ENCODE measurements around the gene CASK. TPM values are rescaled to one million over a fixed set of nuclear protein-coding genes. Genes with fewer than 3 reads are reported as not detected.
A peak's percentile ranks its signal among the peaks of the same experiment; 100 is the strongest.

CASK gene
- total RNA-seq, 2 experiments from 2014 or later = 39.9 to 44.6 TPM

- H3K4me1 Mint-ChIP-seq (ENCODE audit: low read depth) = peaks cover 21% of the 10 kb centered on the region
- peak overlapping the region; percentile 37 for H3K27ac Mint-ChIP-seq
These were observed 359.5 kb downstream of the CASK start for GRCh38 chrX:41563876-41564275.

GRCh38 chrX:41561045-41561444 lies 362.3 kb downstream of the CASK start:
- H3K36me3 Mint-ChIP-seq (ENCODE audit: low read depth) = peaks cover 36% of the 10 kb centered on the region
- H3K27ac ChIP-seq (ENCODE audit: low read depth in 1 of 2, low read length in 2 of 2) = peak overlapping the region in 1 of 2 donors; percentile 3
- H3K4me1 ChIP-seq (ENCODE audit: insufficient read depth, low read length) = peaks cover 22% of the 10 kb centered on the region
- peak; percentile 75 for ATAC-seq (ENCODE audit: poor library complexity)
- no peaks in the 10 kb centered on the region for H3K36me3 ChIP-seq (ENCODE audit: insufficient read depth, low read length)
- no peaks in the 10 kb centered on the region for H3K9me3 Mint-ChIP-seq
- no peaks in the 10 kb centered on the region for H3K27me3 Mint-ChIP-seq
- TF ChIP-seq, protein P1, sequence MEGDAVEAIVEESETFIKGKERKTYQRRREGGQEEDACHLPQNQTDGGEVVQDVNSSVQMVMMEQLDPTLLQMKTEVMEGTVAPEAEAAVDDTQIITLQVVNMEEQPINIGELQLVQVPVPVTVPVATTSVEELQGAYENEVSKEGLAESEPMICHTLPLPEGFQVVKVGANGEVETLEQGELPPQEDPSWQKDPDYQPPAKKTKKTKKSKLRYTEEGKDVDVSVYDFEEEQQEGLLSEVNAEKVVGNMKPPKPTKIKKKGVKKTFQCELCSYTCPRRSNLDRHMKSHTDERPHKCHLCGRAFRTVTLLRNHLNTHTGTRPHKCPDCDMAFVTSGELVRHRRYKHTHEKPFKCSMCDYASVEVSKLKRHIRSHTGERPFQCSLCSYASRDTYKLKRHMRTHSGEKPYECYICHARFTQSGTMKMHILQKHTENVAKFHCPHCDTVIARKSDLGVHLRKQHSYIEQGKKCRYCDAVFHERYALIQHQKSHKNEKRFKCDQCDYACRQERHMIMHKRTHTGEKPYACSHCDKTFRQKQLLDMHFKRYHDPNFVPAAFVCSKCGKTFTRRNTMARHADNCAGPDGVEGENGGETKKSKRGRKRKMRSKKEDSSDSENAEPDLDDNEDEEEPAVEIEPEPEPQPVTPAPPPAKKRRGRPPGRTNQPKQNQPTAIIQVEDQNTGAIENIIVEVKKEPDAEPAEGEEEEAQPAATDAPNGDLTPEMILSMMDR (IDR thresholded peaks at IDR 0.05) = no peak
- H3K4me1 Mint-ChIP-seq (ENCODE audit: low read depth) = peaks cover 41% of the 10 kb centered on the region
- ChIA-PET POLR2A (no interaction called here), CTCF (interaction anchor here (0.6 kb wide), 1 partner anchor 121 kb away, joined by 3 read pairs; no protein-coding TSS in a partner anchor)
- no peak overlapping the region for H3K4me3 ChIP-seq (ENCODE audit: low read length)
- H3K27me3 ChIP-seq (ENCODE audit: control insufficient read depth in 1 of 2, insufficient read depth in 2 of 2, low read length in 2 of 2) = no peaks in the 10 kb centered on the region
- DNase-seq = peak in 6 of 14 experiments; percentile 1 to 72 (median 48)
- peak overlapping the region; percentile 79 for H3K27ac Mint-ChIP-seq
- no peaks in the 10 kb centered on the region for H3K9me3 ChIP-seq (ENCODE audit: control insufficient read depth in 1 of 2, insufficient read depth in 1 of 2, low read length in 2 of 2)
- no peak overlapping the region for H3K4me3 Mint-ChIP-seq
- intact Hi-C loops (cut with DNase I, micrococcal nuclease) = no loop called here

More at GRCh38 chrX:41563876-41564275, 359.5 kb downstream of the CASK start:
- no peaks in the 10 kb centered on the region for H3K27me3 ChIP-seq (ENCODE audit: control insufficient read depth in 1 of 2, insufficient read depth in 2 of 2, low read length in 2 of 2)
- intact Hi-C loops (cut with DNase I, micrococcal nuclease) = no loop called here
- TF ChIP-seq, protein P1 (IDR thresholded peaks at IDR 0.05) = no peak
- no peaks in the 10 kb centered on the region for H3K9me3 Mint-ChIP-seq
- POLR2A ChIA-PET = no interaction called here
- H3K4me1 ChIP-seq (ENCODE audit: insufficient read depth, low read length) = peaks cover 17% of the 10 kb centered on the region
- H3K27ac ChIP-seq (ENCODE audit: low read depth in 1 of 2, low read length in 2 of 2) = no peak overlapping the region
- H3K4me3 Mint-ChIP-seq = no peak overlapping the region
- peaks cover 0 to 3% of the 10 kb centered on the region in 2 experiments for H3K9me3 ChIP-seq (ENCODE audit: control insufficient read depth in 1 of 2, insufficient read depth in 1 of 2, low read length in 2 of 2)
- H3K4me3 ChIP-seq (ENCODE audit: low read length) = no peak overlapping the region
- H3K36me3 ChIP-seq (ENCODE audit: insufficient read depth, low read length) = peaks cover 5% of the 10 kb centered on the region
- CTCF ChIA-PET = interaction anchor here (0.7 kb wide), 2 partner anchors 37 to 204 kb away, joined by 3 read pairs; no protein-coding TSS in a partner anchor
- no peak for ATAC-seq (ENCODE audit: poor library complexity)
- peaks cover 55% of the 10 kb centered on the region for H3K36me3 Mint-ChIP-seq (ENCODE audit: low read depth)
- DNase-seq = no peak
- no peaks in the 10 kb centered on the region for H3K27me3 Mint-ChIP-seq

DNA sequence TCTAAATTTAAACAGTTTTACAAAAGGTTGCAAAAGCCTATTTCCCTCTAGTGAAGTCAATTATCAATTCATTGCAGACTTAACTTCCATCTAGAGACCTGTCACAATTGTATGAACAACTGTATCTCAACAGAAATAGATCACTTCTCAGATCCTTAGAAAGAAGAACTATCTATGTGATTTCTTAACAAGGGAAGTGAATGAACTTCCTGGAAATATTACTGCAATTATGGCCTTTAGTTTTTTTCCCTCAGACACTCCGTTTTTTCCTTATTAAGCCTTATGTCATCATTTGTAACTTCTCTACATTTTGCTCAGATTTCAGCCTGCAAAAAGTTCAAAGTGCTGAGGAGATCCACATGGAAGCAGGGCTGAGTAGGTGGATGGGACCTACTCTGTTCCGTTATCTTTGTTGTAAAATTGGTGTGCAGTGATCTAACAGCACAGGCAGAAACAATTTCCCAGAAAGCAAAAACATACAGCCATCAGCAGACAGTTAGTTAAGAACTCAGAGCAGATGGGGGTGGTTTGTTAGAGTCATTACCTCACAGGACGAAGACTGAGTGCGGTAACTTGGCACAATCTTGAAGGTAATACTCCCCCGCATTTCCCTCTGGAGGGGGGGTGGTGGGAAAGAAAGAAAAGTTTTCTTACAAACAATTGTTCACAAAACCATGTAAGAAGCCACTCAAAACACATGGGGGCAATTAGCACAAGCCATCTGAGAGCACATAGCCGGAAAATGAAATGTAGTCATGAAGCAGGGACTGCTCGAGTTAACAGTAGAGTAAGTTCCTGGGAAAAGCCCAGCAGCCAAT lies 363.9 kb downstream of the CASK start:
- Histone ChIP-seq H3K36me3 (ENCODE audit: insufficient read depth, low read length) (no peaks in the 10 kb centered on the region), H3K9me3 (ENCODE audit: control insufficient read depth in 1 of 2, insufficient read depth in 1 of 2, low read length in 2 of 2) (no peaks in the 10 kb centered on the region), H3K4me1 (ENCODE audit: insufficient read depth, low read length) (peaks cover 22% of the 10 kb centered on the region), H3K27ac (ENCODE audit: low read depth in 1 of 2, low read length in 2 of 2) (peak overlapping the region in 1 of 2 donors; percentile 22), H3K4me3 (ENCODE audit: low read length) (no peak overlapping the region), H3K27me3 (ENCODE audit: control insufficient read depth in 1 of 2, insufficient read depth in 2 of 2, low read length in 2 of 2) (no peaks in the 10 kb centered on the region)
- CTCF ChIA-PET = no interaction called here
- H3K36me3 Mint-ChIP-seq (ENCODE audit: low read depth) = peaks cover 21% of the 10 kb centered on the region
- peak overlapping the region; percentile 83 for H3K27ac Mint-ChIP-seq
- H3K4me1 Mint-ChIP-seq (ENCODE audit: low read depth) = peaks cover 41% of the 10 kb centered on the region
- no peaks in the 10 kb centered on the region for H3K27me3 Mint-ChIP-seq
- ATAC-seq (ENCODE audit: poor library complexity) (no peak), DNase-seq (peak in 6 of 14 experiments; percentile 1 to 32 (median 24))
- POLR2A ChIA-PET = interaction anchor here (0.7 kb wide), 1 partner anchor 12 kb away, joined by 3 read pairs; no protein-coding TSS in a partner anchor
- intact Hi-C loops (cut with DNase I, micrococcal nuclease) = loop anchor here (5.0 to 10.0 kb wide), 3 partner anchors 175 to 1998 kb away; no protein-coding TSS in a partner anchor
- no peaks in the 10 kb centered on the region for H3K9me3 Mint-ChIP-seq
- no peak overlapping the region for H3K4me3 Mint-ChIP-seq
- TF ChIP-seq, protein P1 (IDR thresholded peaks at IDR 0.05) = no peak
